Hepatocyte (in vitro differentiated cells): ENCODE measurements around the gene PPP6R2. TPM values are rescaled to one million over a fixed set of nuclear protein-coding genes. Genes with fewer than 3 reads are reported as not detected.

Source experiments
- DNase-seq: peaks from one replicate; pipeline ENCODE4 v3.0.0-alpha.2; 2016; ENCODE audit warnings: low spot score
- H2AFZ ChIP-seq: fragments of 200-600 bp; sonication (generic); 2 replicates; pipeline ENCODE4 v1.6.0; 2016; ENCODE audit warnings: antibody characterized with exemption, mild to moderate bottlenecking
- H3K27ac ChIP-seq: fragments of 200-600 bp; sonication (generic); 2 replicates; pipeline ENCODE4 v1.5.1; 2016; ENCODE audit warnings: mild to moderate bottlenecking
- H3K27me3 ChIP-seq: fragments of 200-600 bp; sonication (generic); 2 replicates; pipeline ENCODE4 v1.6.1; 2016
- H3K36me3 ChIP-seq: fragments of 200-600 bp; sonication (generic); replicated peaks from 2 replicates; pipeline ENCODE4 v1.5.1; 2016; ENCODE audit warnings: low read depth; ENCODE audit not compliant: insufficient read depth
- H3K4me1 ChIP-seq: fragments of 200-600 bp; sonication (generic); 2 replicates; pipeline ENCODE4 v1.5.1; 2016; ENCODE audit warnings: mild to moderate bottlenecking, moderate library complexity; ENCODE audit not compliant: insufficient read depth
- H3K4me2 ChIP-seq: fragments of 200-600 bp; sonication (generic); 2 replicates; pipeline ENCODE4 v1.6.0; 2016
- H3K4me3 ChIP-seq: fragments of 200-600 bp; sonication (generic); 2 replicates; pipeline ENCODE4 v1.5.1; 2016; ENCODE audit warnings: mild to moderate bottlenecking
- H3K79me2 ChIP-seq: fragments of 200-600 bp; sonication (generic); 2 replicates; pipeline ENCODE4 v1.6.0; 2017; ENCODE audit warnings: mild to moderate bottlenecking
- H3K9me2 ChIP-seq: fragments of 200-600 bp; sonication (generic); replicated peaks from 2 replicates; pipeline ENCODE4 v1.6.0; 2017; ENCODE audit warnings: mild to moderate bottlenecking; ENCODE audit not compliant: insufficient read depth
- H3K9me3 ChIP-seq: fragments of 200-600 bp; sonication (generic); 2 replicates; pipeline ENCODE4 v1.5.1; 2016; ENCODE audit warnings: low read depth, mild to moderate bottlenecking
- H4K20me1 ChIP-seq: fragments of 200-600 bp; sonication (generic); 2 replicates; pipeline ENCODE4 v1.6.0; 2016; ENCODE audit warnings: mild to moderate bottlenecking; ENCODE audit not compliant: insufficient read depth, poor library complexity, severe bottlenecking
- CTCF ChIP-seq: fragments of 200-600 bp; sonication (generic); IDR thresholded peaks from 2 replicates; pipeline ENCODE4 v1.5.1; 2016; ENCODE audit warnings: antibody characterized with exemption, mild to moderate bottlenecking; ENCODE audit not compliant: poor library complexity
- EZH2 ChIP-seq: fragments of 200-600 bp; sonication (generic); IDR thresholded peaks from 2 replicates; pipeline ENCODE4 v1.6.1; 2016; ENCODE audit warnings: antibody characterized with exemption, mild to moderate bottlenecking, borderline replicate concordance
- EZH2phosphoT487 ChIP-seq: fragments of 200-600 bp; sonication (generic); IDR thresholded peaks from one replicate; pipeline ENCODE4 v1.6.1; 2018; ENCODE audit warnings: antibody characterized with exemption, mild to moderate bottlenecking, low read depth, moderate library complexity; ENCODE audit not compliant: unreplicated experiment, severe bottlenecking
- WGBS: methylation state at CpG from one replicate; pipeline ENCODE4 v1.1.6; 2016; ENCODE audit warnings: low lambda C conversion rate; ENCODE audit errors: missing lambda C conversion rate; 5-methylcytosine and 5-hydroxymethylcytosine counted together
- polyA plus RNA-seq: library from polyadenylated mRNA; unstranded; fragments of >200 nt; fragmentation: Nextera tagmentation; extraction: Ambion mirVana; gene quantifications from 2 replicates; pipeline ENCODE4 v1.2.1, GENCODE V29; 2016
- total RNA-seq: library from RNA; depleted of rRNA; stranded (reverse); fragments of >200 nt; gene quantifications from 2 replicates; pipeline ENCODE4 v1.2.3, GENCODE V29; 2014

The PPP6R2 gene
- total and polyA plus RNA-seq, 2 experiments from 2014 or later, result 47.0 to 57.9 TPM

GRCh38 chr22:50415426-50415825 lies 72.3 kb downstream of the PPP6R2 start:
- Histone ChIP-seq H3K9me2 (no peaks in the 10 kb centered on the region), H3K79me2 (no peaks in the 10 kb centered on the region), H3K4me2 (no peak overlapping the region), H3K36me3 (peaks cover 3% of the 10 kb centered on the region), H2AFZ (no peak overlapping the region), H3K27ac (no peak overlapping the region), H3K27me3 (no peaks in the 10 kb centered on the region), H3K4me3 (no peak overlapping the region), H3K9me3 (no peaks in the 10 kb centered on the region), H3K4me1 (no peaks in the 10 kb centered on the region), H4K20me1 (no peaks in the 10 kb centered on the region)
- WGBS, result 95% methylated on average over 12 of the region's 12 CpGs
- TF ChIP-seq EZH2phosphoT487 (no peak), EZH2 (no peak), CTCF (no peak)
- peak; percentile 1 for DNase-seq

- H3K36me3 ChIP-seq, result peaks cover 3% of the 10 kb centered on the region
- no peaks in the 10 kb centered on the region for H3K9me2 ChIP-seq
- H3K4me1 ChIP-seq, result no peaks in the 10 kb centered on the region
- H2AFZ ChIP-seq, result no peak overlapping the region
- H4K20me1 ChIP-seq, result no peaks in the 10 kb centered on the region
- H3K27ac ChIP-seq, result no peak overlapping the region
- H3K79me2 ChIP-seq, result no peaks in the 10 kb centered on the region
- DNase-seq, result no peak
- WGBS, result 94% methylated on average over 8 of the region's 8 CpGs
- H3K4me2 ChIP-seq, result no peak overlapping the region
- H3K27me3 ChIP-seq, result no peaks in the 10 kb centered on the region
- H3K9me3 ChIP-seq, result no peaks in the 10 kb centered on the region
- no peak overlapping the region for H3K4me3 ChIP-seq
- TF ChIP-seq EZH2 (no peak), CTCF (no peak), EZH2phosphoT487 (no peak)
Observed at GRCh38 chr22:50416996-50417395, 73.9 kb downstream of the PPP6R2 start.

- Histone ChIP-seq H3K9me2 (no peaks in the 10 kb centered on the region), H3K4me1 (no peaks in the 10 kb centered on the region), H2AFZ (no peak overlapping the region), H3K9me3 (no peaks in the 10 kb centered on the region), H4K20me1 (no peaks in the 10 kb centered on the region), H3K4me3 (no peak overlapping the region), H3K27ac (no peak overlapping the region), H3K36me3 (peaks cover 3% of the 10 kb centered on the region), H3K79me2 (no peaks in the 10 kb centered on the region), H3K4me2 (no peak overlapping the region), H3K27me3 (no peaks in the 10 kb centered on the region)
- no peak for TF ChIP-seq CTCF
- no peak for DNase-seq
- 93% methylated on average over 13 of the region's 13 CpGs for WGBS
Observed at GRCh38 chr22:50417411-50418210, 74.5 kb downstream of the PPP6R2 start.
